DMS79 treated with DMSO at 0.1 percent for 48 hours (cell line): ENCODE results near the gene DOCK2.

Experiments used
- DNase-seq: peaks from one replicate; lab custom pipeline; 2025; lab: John Stamatoyannopoulos, UW

DOCK2 gene

GRCh38 chr5:170132269-170132975 is 495.3 kb downstream of the DOCK2 start:
- no peak for DNase-seq
